Heart left ventricle (tissue), 13 donors: Measurements from ENCODE around the gene SULT2B1.

ENCODE experiments used
- POLR2A ChIP-seq, 2 donors: fragments of 450-650 bp; IDR thresholded peaks; one replicate each; pipeline ENCODE4 v1.6.1; 2017; ENCODE audit warnings: antibody characterized with exemption in 2 of 2, mild to moderate bottlenecking in 2 of 2, moderate library complexity in 2 of 2
- TF ChIP-seq, protein P1 (sequence below), 12 donors: fragments of 200-600 bp; sonication (generic) in 4 of 12; IDR thresholded peaks; one replicate each; pipeline versions ENCODE4 v1.5.0 to v1.8.0; 2018 to 2022; ENCODE audit warnings: antibody characterized with exemption in 12 of 12, mild to moderate bottlenecking in 5 of 12
- donor health status: ischemic (EF 13 %, LVEDD 7.1; RV severe dilation, severe dysfunction).
- donor health status: DM: no; HTN: yes; CAD: no.
- donor health status: DM: no; HTN: no; CAD: no.
- donor health status: ischemic (EF 25% LVEDD 6.9; RV normal size, moderate dysfunction).
- donor health status: ischemic (EF 25% LVEDD 5.7; RV mildly dilated, moderate dysfunction).
- donor health status: ischemic (EF 35%, LVEDD 5.7; RV mildly dilated, moderate dysfunction).
- donor health status: nonischemic (EF 11% LVEDD 7.7; RV severe dilation, severe dysfunction).
- donor health status: DM: yes; HTN: yes; CAD: no.
- donor health status: PGD.
- donor health status: ischemic (EF 29% LVEDD 5.4; RV normal size, mild dysfunction).
- donor health status: nonischemic (EF 23%, LVEDD 6.1; RV moderate dilation, normal function).

DNA sequence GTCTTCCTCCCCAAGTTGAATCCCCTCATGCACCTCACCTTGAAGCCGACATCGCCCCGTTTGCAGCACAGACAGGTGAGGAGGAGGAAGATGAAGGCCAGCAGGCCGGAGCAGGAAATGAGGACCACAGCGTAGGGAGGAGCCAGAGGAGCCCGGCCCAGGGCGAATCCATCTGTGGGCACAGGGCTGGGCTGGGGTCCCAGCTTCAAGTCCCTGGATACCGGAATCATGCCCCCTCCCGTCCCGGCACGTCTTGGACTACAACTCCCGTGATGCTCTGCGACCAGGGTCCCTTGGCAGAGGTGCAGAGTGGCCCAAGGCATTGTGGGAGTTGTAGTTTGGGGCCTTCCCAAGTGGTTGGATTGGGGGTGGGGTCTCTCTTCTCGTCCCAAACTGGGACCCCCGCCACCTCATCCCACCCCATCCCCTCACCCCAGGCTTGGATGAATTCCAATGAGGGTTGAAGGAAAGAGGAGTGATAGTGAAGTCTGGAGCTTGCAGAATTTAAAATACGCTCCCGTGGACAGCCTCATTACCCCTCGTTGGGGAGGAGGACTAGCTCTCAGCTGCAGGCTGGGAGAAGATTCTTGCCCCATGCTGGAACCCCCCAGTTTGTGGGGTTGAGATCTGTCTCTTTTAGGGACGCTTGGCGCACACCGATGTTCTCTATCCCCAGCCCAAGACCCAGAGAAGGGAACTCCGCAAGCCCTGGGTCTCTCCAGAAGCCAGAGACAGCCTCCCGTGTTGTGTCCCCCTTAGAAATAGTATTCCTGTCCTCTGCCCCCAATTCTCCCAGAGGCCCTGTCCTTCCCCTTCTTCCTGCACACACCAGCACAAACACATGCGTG lies 41.3 kb upstream of the SULT2B1 start:
- TF ChIP-seq, protein P1, sequence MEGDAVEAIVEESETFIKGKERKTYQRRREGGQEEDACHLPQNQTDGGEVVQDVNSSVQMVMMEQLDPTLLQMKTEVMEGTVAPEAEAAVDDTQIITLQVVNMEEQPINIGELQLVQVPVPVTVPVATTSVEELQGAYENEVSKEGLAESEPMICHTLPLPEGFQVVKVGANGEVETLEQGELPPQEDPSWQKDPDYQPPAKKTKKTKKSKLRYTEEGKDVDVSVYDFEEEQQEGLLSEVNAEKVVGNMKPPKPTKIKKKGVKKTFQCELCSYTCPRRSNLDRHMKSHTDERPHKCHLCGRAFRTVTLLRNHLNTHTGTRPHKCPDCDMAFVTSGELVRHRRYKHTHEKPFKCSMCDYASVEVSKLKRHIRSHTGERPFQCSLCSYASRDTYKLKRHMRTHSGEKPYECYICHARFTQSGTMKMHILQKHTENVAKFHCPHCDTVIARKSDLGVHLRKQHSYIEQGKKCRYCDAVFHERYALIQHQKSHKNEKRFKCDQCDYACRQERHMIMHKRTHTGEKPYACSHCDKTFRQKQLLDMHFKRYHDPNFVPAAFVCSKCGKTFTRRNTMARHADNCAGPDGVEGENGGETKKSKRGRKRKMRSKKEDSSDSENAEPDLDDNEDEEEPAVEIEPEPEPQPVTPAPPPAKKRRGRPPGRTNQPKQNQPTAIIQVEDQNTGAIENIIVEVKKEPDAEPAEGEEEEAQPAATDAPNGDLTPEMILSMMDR (IDR thresholded peaks at IDR 0.05): no peak
- TF ChIP-seq POLR2A (IDR thresholded peaks at IDR 0.05): no peak
